Measurements from ENCODE around the gene TEX261. TPM values are rescaled to one million over a fixed set of nuclear protein-coding genes. Genes with fewer than 3 reads are reported as not detected.
"Not testable (repeated sequence)": the region's sequence is repeated elsewhere in the genome, so short reads cannot be mapped to it uniquely, and the experiment has no call there.

TEX261 gene
- total RNA-seq, 1 experiment from 2014 or later = 61.3 TPM

DNA sequence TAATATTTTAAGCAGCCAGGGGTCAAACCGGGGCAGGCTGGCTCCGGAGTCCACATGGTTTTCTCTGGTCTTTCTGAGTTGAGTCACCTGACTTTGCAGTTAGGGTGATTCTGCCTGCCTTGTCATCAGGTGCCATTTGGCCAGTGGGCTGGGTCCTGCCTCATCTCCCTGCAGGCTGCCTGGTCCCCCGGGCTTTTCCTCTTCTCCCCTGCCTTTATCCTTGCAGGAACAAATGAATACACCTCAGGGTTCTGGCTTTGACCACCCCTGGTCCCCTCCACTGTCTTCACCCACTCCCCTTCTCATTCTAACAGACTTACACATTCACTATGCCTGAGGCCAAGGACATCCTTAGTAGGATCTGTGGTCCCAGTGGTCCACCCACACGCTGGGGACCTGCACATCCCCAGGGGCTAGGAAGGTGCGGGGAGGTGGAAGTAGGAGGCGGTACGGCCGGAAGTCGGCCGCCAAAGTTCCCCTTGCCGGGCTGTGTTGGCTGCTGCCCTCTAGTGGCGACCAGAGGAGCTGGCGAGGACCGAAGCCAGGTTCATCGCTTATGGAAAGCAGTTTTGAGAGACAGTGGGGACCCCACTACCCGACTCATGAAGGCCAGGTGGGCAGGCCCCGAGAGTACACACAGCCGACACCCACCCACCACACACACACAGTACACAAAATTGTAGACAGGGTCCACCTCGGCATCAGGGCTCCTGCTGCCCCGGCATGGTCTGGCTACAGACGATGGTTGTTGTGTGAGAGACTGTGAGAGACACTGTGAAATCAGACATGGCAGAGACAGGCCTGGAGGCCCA, 6.3 kb upstream of the TEX261 start:
- peak; percentile 64 for DNase-seq (ENCODE audit: low read depth)

DNA sequence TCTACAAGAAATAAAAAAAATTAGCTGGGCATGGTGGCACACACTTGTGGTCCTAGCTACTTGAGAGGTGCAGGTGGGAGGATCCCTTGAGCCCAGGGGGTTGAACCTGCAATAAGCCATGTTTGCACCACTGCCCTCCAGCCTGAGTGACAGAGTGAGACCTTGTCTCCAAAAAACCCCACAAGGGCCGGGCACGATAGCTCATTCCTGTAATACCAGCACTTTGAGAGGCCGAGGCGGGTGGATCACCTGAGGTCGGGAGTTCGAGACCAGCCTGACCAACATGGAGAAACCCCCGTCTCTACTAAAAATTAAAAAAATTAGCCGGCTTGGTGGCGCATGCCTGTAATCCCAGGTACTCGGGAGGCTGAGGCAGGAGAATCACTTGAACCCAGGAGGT, 5.3 kb upstream of the TEX261 start:
- DNase-seq (ENCODE audit: low read depth) = not testable (repeated sequence)

DNA sequence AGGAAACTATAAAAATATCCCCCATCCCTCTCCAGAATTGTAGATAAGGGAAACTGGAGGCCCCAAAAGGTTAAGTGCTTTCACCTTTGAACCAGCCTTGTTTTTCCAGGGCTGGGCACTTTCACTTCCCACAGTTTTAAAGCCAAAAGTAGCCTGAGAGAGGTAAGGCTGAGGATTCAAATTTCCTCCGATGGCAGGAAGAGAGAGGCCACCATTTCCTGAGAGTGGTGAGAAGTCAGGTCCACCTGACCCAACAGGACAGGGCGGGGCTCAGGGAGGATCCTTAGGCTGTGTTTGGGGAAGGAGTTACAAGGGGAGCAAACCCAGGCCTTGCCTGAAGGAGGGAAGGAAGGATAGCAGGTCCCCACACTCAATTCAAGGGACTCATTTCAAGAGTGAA, 4.7 kb upstream of the TEX261 start:
- DNase-seq (ENCODE audit: low read depth) = no peak

DNA sequence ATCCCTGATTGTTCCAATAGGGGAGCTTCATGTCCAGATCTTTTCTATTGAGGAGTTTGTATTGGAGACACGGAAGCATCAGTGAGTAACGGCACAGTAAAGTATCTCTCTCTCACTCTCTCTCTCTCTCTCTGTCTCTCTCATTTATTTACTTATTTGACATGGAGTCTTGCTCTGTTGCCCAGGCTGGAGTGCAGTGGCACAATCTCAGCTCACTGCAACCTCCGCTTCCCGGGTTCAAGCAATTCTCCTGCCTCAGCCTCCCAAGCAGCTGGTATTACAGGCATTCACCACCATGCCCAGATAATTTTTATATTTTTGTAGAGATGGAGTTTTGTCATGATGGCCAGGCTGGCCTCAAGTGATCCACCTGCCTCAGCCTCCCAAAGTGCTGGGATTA, 4.2 kb upstream of the TEX261 start:
- not testable (repeated sequence) for DNase-seq (ENCODE audit: low read depth)

DNA sequence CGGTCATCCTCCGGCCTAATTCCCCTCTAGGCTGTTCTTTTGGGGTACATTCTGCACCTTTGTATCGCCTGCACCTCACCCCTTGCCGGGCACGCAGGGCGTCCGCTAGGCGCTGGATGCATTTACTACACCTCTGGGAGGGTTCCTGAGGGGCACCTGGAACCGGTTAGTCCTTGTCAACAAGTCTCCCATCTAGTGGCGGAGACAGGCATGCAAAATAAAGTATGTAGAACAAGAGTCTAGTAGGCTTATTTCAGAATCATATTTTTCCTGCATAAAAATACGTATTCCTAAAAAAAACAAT, 705 bp upstream of the TEX261 start:
- peak; percentile 32 for DNase-seq (ENCODE audit: low read depth)

DNA sequence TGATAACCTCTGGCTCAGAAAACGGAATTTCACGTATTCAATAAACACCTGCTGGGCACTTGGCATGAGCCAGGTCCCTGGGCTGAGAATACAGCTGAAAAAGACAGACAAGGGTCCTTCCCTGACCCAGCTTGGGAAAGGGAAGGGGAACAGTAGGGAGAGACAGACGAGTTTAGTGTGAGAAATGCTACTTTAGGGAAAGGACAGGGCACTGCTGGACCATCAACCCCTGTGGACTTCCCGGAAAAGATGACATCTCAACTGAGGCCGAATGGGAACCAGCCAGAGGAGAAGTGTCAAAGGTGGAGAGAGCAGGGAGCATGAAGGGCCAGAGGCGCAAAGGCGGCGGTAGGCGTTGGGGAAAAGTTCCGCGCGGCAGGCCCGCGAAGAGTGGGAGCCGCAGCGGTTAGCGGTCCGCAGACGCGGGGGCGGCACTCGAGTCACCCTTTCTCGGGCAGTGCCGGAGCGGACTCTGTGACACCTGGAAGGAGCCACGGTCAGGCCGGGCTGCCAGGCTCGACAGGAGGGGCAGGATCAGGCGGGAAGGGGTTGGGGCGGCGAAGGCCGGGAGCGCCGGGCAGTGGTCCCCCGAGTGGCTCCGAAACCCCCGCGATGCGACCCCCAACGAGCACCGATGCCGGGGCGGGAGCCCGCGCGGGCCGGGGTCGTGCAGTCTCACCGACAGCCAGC, 519 bp downstream of the TEX261 start:
- DNase-seq (ENCODE audit: low read depth) = peak; percentile 24

DNA sequence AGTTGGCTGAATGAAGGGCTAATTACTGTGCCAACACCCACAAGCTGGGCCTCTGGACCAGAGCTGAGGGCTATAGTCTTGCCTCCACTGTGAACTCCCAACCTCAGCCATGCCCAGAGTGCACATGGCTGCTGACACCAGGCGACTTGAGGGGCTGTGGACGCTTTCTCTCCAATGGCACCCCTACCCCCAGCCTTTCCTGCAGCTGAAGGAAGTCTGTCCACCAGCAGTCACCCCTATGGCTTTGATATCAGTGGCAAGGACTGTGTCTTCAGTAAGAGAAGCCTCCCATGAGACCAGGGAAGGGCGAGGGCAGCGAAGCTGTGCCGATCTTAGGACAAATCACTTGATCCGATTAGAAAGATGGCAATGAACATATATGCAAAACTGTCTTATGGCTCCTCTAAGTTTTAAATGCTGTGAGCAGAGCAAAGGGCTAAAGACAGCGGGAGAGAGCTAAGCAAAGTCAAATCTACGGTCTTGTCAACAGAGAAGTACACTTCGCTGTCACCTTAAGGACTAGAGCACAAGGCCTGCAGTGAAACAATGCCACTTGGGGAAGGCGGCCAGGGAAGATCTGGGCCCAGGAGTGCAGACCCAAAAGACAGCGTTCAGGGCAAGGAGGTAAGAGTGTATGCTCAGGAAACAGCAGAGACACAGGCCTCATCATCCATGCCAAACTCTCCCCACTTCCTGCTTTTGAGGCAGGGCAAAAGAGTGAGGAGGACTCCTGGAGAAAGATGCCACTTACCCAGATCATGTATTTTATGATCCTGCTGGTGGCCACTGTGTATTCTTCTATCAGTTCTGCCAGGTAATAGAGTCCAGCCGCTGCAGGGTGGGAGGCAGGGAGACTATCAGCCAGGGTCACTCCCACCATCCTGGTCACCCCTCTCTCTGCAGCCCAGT, 1.5 kb downstream of the TEX261 start:
- DNase-seq (ENCODE audit: low read depth) = no peak

DNA sequence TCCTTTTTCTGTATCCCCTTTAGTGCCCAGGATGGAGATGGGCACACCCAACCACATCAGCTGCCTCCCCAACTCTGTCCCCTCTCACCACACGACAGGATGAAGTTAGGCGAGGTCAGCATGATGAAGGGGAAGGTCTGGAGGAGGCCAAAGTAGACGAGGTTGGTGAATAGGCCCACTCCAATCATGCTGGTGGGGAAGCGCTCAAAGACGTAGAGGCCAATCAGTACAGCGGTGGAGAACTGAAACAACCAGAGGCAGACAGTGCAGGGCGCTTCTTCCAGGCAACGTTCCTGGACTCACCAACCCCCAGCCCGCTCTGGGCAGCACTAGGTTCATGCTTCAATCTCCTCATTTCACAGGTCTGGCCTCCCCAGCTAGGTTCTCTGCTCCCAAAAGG, 2.9 kb downstream of the TEX261 start:
- DNase-seq (ENCODE audit: low read depth) = no peak

DNA sequence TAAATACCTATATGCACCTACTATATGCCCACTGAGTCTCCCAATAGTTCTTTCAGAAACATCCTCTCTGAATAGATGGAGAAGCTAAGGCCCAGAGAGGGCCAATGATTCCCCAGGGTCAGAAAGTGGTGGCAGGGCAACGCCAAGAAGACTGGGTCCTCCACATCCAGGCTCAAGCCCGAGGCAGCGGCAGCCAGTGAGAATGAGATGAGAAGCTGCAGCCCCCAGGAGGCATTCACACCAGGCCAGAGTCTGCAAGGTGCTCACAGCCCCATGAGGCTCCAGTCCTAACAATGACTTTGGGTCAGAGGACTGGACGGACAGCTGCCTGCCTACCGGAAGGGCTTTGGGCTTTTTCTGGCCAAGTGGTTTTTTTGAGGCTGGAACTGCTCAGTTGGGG, 3.5 kb downstream of the TEX261 start:
- no peak for DNase-seq (ENCODE audit: low read depth)

DNA sequence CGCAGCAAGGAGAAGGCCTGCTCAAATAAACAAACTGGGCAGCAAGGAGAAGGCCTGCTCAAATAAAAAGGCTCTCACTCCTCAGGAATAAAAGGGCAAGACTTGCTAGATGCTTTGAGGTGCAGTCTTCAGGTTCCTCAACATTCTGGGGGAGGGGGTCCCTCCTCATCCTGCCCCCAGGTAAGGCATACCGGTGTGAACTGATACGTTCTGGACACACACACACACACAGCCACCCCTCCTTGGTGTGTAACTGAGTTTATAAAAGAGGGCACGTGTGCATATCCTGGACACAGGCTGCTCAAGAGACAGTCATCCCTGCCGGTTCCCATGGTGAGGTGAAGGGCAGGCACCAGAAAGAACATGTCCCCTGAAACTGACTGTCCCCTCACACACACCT, 4.5 kb downstream of the TEX261 start:
- DNase-seq (ENCODE audit: low read depth) = no peak

DNA sequence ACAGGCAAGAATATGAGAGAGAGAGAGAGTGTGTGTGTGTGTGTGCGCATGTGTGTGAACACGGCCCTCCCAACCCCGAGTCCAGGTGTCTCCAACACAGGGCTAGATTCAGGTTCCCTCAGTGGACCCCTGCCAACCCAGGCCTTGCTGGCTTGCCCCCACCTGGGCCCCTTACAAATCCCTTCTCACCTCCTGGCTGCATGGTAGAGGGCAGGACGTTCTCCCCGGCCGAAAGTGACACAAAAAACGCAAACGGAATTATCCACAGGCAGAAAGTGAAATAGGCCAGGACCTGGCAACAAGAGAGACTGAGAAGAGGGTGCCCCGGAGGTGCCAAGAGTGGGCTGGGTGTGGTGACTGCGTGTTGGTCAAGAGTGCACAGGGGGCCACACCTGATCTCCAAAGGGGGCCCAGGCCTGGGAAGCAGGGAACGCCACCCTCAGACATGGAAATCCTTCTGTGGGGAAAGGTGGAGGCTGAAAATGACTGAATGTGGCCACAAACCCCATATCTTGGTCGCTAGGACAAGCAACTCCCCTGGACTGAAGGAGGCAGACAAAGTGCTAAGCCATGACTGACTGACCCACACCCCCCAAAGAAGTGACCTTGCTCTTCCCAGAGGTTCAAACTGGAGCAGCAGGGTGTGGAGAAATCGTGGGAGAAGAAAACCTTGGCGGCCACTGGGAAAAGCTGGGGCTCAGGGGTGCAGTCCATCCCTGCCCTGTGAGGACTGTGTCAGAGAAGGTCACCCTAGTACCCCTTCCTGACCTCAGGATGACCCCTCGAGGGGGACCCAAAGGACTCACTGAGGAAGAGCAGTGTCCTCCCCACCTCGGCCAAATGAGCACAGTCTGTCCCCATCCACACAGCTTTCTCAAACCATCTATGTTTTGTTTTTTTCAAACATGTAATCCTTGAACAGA, 5.7 kb downstream of the TEX261 start:
- no peak for DNase-seq (ENCODE audit: low read depth)

DNA sequence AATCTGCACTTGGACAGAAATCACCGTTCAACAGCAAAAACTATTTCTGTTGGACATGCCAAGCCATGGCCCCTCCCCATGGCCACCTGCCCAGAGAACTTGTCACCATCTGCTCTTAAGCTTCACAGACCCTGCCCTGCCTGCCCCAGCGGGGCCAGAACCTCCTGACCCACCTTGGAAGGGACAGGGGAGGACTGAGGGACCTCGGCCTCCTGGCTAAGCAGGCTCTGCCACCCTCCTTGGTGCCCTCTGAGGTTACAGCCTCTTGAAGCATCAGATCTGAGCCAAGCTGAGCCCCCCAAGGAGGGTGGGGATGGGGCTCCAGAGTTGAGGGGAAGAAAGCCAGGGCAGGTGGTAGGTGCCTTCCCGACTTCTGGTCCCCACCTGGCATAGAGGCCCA, 6.5 kb downstream of the TEX261 start:
- no peak for DNase-seq (ENCODE audit: low read depth)

DNA sequence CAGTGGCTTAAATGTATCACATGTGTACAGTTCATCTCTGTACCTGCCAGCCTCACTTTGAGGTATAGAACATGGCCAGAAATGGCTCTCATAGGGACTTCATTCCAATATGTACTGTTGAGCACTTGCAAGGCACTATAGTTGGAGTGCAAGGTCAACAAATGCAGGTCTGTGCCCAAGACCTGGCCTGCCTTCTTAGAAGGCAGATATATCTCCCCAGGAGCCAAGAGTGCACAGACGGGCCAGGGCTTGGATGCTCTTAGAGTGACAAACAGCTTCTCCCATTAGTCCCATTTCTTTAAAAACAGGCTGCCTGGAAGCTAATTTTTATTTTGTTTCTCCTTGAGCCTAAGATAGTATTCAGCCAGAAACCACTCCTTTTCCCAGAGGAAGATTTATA, 7.3 kb downstream of the TEX261 start:
- DNase-seq (ENCODE audit: low read depth) = no peak

DNA sequence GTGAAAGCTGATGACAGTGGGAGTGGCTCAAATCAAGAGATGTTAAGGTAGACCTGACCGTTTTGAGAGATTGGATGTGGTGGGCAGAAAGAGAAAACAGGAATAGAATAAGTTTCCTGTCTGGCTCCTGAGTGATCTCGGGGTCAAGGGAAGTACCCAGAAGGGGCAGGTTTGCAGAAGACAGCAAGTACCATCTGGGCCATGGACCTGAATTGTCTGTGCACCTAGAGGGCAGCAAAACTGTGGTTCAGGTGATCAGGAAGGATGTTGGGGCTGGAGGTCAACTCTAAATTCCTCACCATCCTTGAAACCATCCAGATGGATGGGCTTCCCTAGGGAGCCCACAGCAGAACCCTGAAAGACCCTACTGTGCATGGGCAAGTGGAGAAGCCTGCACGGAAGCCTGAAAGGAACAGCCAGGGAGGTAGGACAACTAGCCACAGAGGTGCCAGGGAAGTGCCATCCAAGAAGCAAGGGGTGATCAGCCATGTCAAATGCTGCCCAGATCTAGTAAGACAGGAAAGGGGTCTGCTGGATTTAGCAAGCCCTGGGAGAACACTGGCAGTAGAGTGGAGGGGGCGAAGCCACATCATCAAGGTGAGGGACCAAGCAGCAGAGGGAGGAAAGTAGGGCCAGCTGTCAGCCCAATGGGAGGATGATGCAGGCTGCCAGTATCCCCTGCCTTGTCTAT, 8.0 kb downstream of the TEX261 start:
- no peak for DNase-seq (ENCODE audit: low read depth)

DNA sequence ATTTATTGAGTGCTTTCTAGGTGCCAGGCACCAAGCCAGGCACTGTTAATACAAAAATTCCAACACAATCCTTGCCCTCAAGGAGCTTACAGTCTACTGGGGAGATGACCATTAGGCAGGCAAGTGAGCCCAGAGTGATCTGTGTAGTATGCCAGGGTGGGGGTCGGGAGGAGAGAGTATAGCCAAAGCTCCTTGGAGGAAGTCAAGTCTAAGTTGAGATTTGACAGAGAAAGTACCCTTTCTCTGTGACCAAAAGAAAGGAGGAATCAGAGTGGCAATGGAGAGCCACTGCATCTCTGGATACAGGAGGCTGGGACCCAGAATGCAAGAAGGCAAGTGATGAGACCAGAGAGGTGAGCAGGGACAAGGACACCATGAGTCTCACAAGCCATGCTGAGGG, 8.7 kb downstream of the TEX261 start:
- no peak for DNase-seq (ENCODE audit: low read depth)

DNA sequence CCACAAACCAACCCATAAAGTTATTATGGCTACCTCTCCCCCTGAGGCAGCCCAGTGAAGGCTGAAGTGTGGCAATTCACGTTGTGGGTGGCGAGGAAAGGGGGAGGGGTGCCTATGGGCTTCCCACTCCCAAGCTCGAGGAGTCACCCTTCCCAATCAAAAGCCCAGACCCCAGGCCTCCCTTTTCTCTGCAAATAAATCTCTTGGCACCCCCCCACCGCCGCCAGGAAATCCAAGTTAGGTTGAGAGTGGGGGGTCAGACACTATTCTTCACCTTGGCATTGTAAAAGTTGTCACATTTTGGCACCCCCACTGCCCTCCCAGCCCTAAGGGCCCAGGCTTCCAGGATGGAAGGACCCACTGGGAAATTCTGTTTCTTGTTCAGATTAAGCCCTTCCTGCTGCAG, 9.4 kb downstream of the TEX261 start:
- no peak for DNase-seq (ENCODE audit: low read depth)

DNA sequence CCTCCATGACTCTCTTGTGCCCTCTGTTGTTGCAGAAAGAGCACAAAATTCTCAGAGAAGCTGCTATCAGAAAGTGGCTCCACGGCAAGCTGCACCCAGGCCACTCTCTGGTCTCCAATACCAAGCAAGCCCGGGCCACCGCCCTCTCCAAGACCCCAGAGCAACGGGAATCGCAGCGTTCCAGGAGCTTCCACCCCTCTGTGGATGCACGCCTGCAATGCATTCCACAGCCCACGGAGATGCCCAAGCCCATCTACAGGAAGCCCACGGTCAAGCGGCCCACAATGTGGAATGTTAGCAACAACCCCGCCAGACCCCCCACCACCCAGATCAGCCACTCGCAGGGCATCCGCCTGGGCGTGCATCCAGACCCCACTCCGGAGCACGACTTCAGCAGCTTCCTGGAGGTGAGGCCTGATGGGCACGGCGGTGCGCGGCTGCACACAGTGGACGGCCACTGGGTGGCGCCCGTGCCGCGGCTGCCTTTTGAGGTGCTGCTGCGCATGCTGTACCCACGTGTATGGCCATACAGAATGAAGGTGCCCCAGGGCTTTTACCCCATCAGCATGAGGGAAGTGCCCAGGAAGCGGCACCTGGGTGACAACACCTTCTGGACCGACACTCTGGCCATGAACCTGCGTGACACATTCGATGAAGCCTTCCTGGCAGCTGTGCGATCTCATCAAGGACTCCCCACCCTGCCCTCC, 9.9 kb downstream of the TEX261 start:
- peak; percentile 35 for DNase-seq (ENCODE audit: low read depth)

DNA sequence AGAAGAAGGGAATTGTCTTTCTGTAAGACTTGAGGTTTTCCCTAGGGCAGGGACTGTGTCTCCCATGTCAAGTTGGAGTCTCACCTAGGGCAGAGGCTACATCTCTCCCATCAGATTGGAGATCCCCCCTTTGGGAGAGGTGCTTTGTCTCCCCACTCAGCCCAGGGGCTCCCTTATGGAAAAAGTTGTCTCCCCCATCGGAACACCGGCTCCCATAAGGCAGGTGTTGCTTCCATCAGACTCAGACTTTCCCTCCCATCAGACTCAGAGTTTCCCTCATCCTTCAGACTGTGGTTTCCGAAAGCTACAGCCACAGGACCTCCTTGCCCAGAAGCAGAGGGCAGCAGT, 10.5 kb downstream of the TEX261 start:
- DNase-seq (ENCODE audit: low read depth) = no peak

DNA sequence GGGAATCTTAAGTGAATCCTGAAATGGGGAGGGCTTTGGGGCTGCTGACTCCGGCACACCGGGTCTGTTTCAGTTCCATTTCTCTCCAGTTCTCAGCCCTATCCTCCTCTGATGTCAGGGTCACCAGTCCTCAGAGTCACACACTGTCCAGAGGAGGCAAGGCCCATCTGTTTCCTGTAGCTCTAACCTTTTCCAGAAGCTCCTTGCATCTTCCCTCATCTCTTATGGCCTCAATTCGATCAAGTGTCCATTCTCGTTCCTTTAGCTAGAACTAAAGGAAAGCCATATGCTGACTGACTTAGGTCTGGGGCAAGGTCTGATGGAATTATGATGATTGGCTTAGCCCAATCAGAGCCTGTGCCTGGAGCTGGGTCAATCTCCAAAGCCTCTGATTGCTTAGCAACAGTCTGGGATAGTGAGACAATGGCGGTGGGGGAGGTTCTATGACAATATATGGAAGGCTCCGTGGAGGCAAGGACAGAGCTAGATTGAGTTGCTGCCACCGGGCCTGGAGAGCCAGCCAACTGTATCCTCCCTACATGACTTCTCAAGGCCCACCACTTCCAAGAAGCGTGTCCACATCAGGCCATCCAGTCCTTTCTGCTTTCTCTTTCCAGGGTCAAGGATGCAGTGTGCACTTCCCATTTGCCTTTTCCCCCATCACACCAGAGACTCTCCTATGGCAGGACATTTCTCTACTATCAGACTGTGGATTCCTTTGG, 11.0 kb downstream of the TEX261 start:
- no peak for DNase-seq (ENCODE audit: low read depth)

DNA sequence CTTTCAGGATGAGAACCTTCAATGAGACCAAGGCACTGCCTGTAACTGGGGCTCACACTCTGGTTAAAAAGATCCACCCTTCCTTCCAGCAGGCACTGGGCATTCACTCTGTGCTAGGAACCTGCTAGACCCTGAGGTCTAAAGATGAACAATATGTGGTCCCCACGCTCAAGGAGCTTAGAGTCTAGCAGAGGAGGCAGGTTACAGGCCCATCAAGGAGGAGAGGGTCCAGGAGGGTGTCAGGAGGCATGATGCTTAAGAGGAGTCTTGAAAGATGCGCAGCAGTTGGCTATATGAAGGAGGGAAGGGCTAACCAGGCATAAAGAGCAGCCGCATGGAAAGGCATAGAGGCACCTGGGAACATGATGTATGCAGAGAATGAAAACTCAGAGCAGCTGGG, 11.7 kb downstream of the TEX261 start:
- DNase-seq (ENCODE audit: low read depth) = no peak

Data from RPMI7951 (cell line).